Panc1 (cell line): ENCODE results near the gene NUP210.

Experiments
- CTCF ChIP-seq: fragments of 450-650 bp; IDR thresholded peaks from 2 replicates; pipeline ENCODE4 v1.5.1; 2017; ENCODE audit warnings: mild to moderate bottlenecking
- POLR2AphosphoS5 ChIP-seq: IDR thresholded peaks from 2 replicates; pipeline ENCODE4 v1.6.1; 2012; ENCODE audit warnings: mild to moderate bottlenecking, low read depth, low read length, moderate library complexity
- REST ChIP-seq, 2 experiments: IDR thresholded peaks; 2 replicates each; pipeline ENCODE4 v1.6.1; 2011 to 2012; ENCODE audit warnings: low read depth in 2 of 2, control low read depth in 1 of 2, low read length in 1 of 2, mild to moderate bottlenecking in 1 of 2, moderate library complexity in 1 of 2; ENCODE audit not compliant: insufficient read depth in 1 of 2
- TCF7L2 ChIP-seq: IDR thresholded peaks from 2 replicates; pipeline ENCODE4 v1.6.1; 2011; ENCODE audit warnings: mild to moderate bottlenecking, low read depth, low read length, inconsistent platforms

GRCh38 chr3:13370055-13370454 is 50.1 kb downstream of the NUP210 start:
- no peak for TF ChIP-seq CTCF
- no peak for TF ChIP-seq POLR2AphosphoS5
- no peak for TF ChIP-seq REST (IDR thresholded peaks at IDR 0.05; ENCODE audit: insufficient read depth in 1 of 2, low read depth in 2 of 2, low read length in 1 of 2)
- no peak for TF ChIP-seq TCF7L2
